ENCODE measurements around the gene NGF.

The NGF gene

GRCh38 chr1:115356356-115356755, 18.3 kb upstream of the NGF start:
- no peaks in the 10 kb centered on the region for H4K20me1 ChIP-seq (ENCODE audit: insufficient read depth, low read length)
- H3K79me2 ChIP-seq (ENCODE audit: low read length) = no peaks in the 10 kb centered on the region
- no peaks in the 10 kb centered on the region for H3K27me3 ChIP-seq (replicated peaks; ENCODE audit: insufficient read depth, low read length)
- H3K4me3 ChIP-seq (ENCODE audit: low read length) = no peak overlapping the region
- H3K4me2 ChIP-seq (ENCODE audit: low read depth, low read length) = no peak overlapping the region
- H2AFZ ChIP-seq (ENCODE audit: low read length) = no peak overlapping the region
- no peaks in the 10 kb centered on the region for H3K36me3 ChIP-seq (replicated peaks; ENCODE audit: insufficient read depth, low read length)
- H3K9me2 ChIP-seq (replicated peaks; ENCODE audit: insufficient read depth, low read length) = no peaks in the 10 kb centered on the region
- no peaks in the 10 kb centered on the region for H3K4me1 ChIP-seq (ENCODE audit: low read length)
- H3F3A ChIP-seq (ENCODE audit: insufficient read depth, low read length) = no peaks in the 10 kb centered on the region
- TF ChIP-seq EZH2phosphoT487 (IDR thresholded peaks at IDR 0.05; ENCODE audit: low read length) = no peak
- TF ChIP-seq EZH2 (optimal IDR thresholded peaks at IDR 0.05; ENCODE audit: low read depth, low read length) = no peak
- TF ChIP-seq, protein P1, sequence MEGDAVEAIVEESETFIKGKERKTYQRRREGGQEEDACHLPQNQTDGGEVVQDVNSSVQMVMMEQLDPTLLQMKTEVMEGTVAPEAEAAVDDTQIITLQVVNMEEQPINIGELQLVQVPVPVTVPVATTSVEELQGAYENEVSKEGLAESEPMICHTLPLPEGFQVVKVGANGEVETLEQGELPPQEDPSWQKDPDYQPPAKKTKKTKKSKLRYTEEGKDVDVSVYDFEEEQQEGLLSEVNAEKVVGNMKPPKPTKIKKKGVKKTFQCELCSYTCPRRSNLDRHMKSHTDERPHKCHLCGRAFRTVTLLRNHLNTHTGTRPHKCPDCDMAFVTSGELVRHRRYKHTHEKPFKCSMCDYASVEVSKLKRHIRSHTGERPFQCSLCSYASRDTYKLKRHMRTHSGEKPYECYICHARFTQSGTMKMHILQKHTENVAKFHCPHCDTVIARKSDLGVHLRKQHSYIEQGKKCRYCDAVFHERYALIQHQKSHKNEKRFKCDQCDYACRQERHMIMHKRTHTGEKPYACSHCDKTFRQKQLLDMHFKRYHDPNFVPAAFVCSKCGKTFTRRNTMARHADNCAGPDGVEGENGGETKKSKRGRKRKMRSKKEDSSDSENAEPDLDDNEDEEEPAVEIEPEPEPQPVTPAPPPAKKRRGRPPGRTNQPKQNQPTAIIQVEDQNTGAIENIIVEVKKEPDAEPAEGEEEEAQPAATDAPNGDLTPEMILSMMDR (IDR thresholded peaks at IDR 0.05; ENCODE audit: low read length) = no peak
- H3K27ac ChIP-seq (ENCODE audit: low read length) = no peak overlapping the region
- H3K9me3 ChIP-seq (replicated peaks; ENCODE audit: insufficient read depth, low read length) = no peaks in the 10 kb centered on the region
- DNase-seq = no peak
- no peak overlapping the region for H3K9ac ChIP-seq (ENCODE audit: low read length)

DNA sequence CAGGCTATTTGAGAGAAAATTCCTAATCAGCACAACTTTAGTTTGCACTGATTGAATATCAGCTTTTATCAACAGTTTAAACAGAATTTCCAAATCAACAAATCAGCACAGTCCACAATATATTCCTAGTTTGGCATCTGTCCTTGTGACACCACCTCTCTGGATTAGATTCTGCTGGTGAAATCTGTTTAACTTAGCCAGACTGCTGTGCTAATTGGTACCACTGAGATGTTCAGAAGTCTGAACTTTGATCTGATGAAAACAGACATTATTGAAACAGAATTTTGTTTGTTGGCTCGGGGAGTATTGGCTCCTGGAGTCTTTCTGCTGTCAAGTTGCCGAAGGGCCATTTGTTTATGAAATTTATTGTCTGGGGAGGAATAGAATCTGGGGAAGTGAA, 17.0 kb upstream of the NGF start:
- Histone ChIP-seq H3K4me1 (ENCODE audit: low read length) (no peaks in the 10 kb centered on the region), H4K20me1 (ENCODE audit: insufficient read depth, low read length) (no peaks in the 10 kb centered on the region), H3K9ac (ENCODE audit: low read length) (no peak overlapping the region), H3K4me2 (ENCODE audit: low read depth, low read length) (no peak overlapping the region), H2AFZ (ENCODE audit: low read length) (no peak overlapping the region), H3K27me3 (replicated peaks; ENCODE audit: insufficient read depth, low read length) (no peaks in the 10 kb centered on the region), H3K9me2 (replicated peaks; ENCODE audit: insufficient read depth, low read length) (no peaks in the 10 kb centered on the region), H3K36me3 (replicated peaks; ENCODE audit: insufficient read depth, low read length) (no peaks in the 10 kb centered on the region), H3F3A (ENCODE audit: insufficient read depth, low read length) (no peaks in the 10 kb centered on the region), H3K27ac (ENCODE audit: low read length) (no peak overlapping the region), H3K4me3 (ENCODE audit: low read length) (no peak overlapping the region), H3K9me3 (replicated peaks; ENCODE audit: insufficient read depth, low read length) (no peaks in the 10 kb centered on the region), H3K79me2 (ENCODE audit: low read length) (no peaks in the 10 kb centered on the region)
- no peak for DNase-seq
- TF ChIP-seq EZH2phosphoT487 (IDR thresholded peaks at IDR 0.05; ENCODE audit: low read length) (no peak), EZH2 (optimal IDR thresholded peaks at IDR 0.05; ENCODE audit: low read depth, low read length) (no peak)
- TF ChIP-seq, protein P1 (IDR thresholded peaks at IDR 0.05; ENCODE audit: low read length) = no peak

DNA sequence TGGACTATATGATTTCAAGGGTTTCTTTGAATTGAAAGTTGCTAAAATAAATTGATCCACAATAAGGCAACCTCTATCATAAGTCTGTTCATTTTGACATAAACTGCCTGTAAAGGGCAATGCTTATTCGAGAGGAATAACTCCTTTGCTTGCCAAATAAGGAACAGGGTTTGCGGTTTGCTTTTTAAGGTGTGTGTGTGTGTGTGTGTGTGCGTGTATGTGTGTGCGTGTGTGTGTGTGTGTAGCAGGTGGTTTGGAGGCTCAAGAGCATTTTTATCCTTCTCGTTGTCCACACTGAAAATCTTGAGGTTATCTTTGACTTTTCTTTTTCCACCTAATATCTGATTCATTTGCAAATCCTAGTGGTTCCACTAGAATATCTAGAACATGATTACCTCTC, 13.1 kb upstream of the NGF start:
- no peak overlapping the region for H3K4me2 ChIP-seq (ENCODE audit: low read depth, low read length)
- DNase-seq = no peak
- H3K4me1 ChIP-seq (ENCODE audit: low read length) = no peaks in the 10 kb centered on the region
- H3K27ac ChIP-seq (ENCODE audit: low read length) = no peak overlapping the region
- no peaks in the 10 kb centered on the region for H3K36me3 ChIP-seq (replicated peaks; ENCODE audit: insufficient read depth, low read length)
- no peaks in the 10 kb centered on the region for H3F3A ChIP-seq (ENCODE audit: insufficient read depth, low read length)
- H3K27me3 ChIP-seq (replicated peaks; ENCODE audit: insufficient read depth, low read length) = no peaks in the 10 kb centered on the region
- H2AFZ ChIP-seq (ENCODE audit: low read length) = no peak overlapping the region
- no peak overlapping the region for H3K9ac ChIP-seq (ENCODE audit: low read length)
- no peaks in the 10 kb centered on the region for H3K79me2 ChIP-seq (ENCODE audit: low read length)
- no peaks in the 10 kb centered on the region for H3K9me2 ChIP-seq (replicated peaks; ENCODE audit: insufficient read depth, low read length)
- no peak overlapping the region for H3K4me3 ChIP-seq (ENCODE audit: low read length)
- TF ChIP-seq EZH2phosphoT487 (IDR thresholded peaks at IDR 0.05; ENCODE audit: low read length) (no peak), EZH2 (optimal IDR thresholded peaks at IDR 0.05; ENCODE audit: low read depth, low read length) (no peak)
- TF ChIP-seq, protein P1 (IDR thresholded peaks at IDR 0.05; ENCODE audit: low read length) = no peak
- no peaks in the 10 kb centered on the region for H4K20me1 ChIP-seq (ENCODE audit: insufficient read depth, low read length)
- H3K9me3 ChIP-seq (replicated peaks; ENCODE audit: insufficient read depth, low read length) = no peaks in the 10 kb centered on the region

Measured in MM.1S (cell line).